BLaER1 treated with 17β-estradiol and CSF1 and Interleukin-3, amounts not matched to agents 10 nM and 100 nM (cell line): ENCODE data around the gene SZRD1.
A peak's percentile ranks its signal among the peaks of the same experiment; 100 is the strongest.

Source experiments
- H3K27ac ChIP-seq, 11 experiments: shearing (Covaris generic); formaldehyde crosslinking; 2 replicates each; pipeline ENCODE4 v1.8.1; 2022
- H3K27me3 ChIP-seq, 11 experiments: shearing (Covaris generic); formaldehyde crosslinking; 2 replicates each; pipeline ENCODE4 v1.8.1; 2022
- H3K36me3 ChIP-seq, 11 experiments: shearing (Covaris generic); formaldehyde crosslinking; 2 replicates each; pipeline ENCODE4 v1.8.1; 2022
- H3K4me1 ChIP-seq, 10 experiments: shearing (Covaris generic); formaldehyde crosslinking; 2 replicates each; pipeline ENCODE4 v1.8.1; 2022
- H3K4me2 ChIP-seq, 11 experiments: shearing (Covaris generic); formaldehyde crosslinking; 2 replicates each; pipeline ENCODE4 v1.8.1; 2022
- H3K4me3 ChIP-seq, 10 experiments: shearing (Covaris generic); formaldehyde crosslinking; 2 replicates each; pipeline ENCODE4 v1.8.1; 2022
- H3K9ac ChIP-seq, 11 experiments: shearing (Covaris generic); formaldehyde crosslinking; 2 replicates each; pipeline ENCODE4 v1.8.1; 2022
- H3K9me3 ChIP-seq, 11 experiments: shearing (Covaris generic); formaldehyde crosslinking; replicated peaks in 1 of 11; 2 replicates each; pipeline ENCODE4 v1.8.1; 2022
- H4K20me1 ChIP-seq, 11 experiments: shearing (Covaris generic); formaldehyde crosslinking; 2 replicates each; pipeline ENCODE4 v1.8.1; 2022
- Cebpa-rat ChIP-seq, 11 experiments: shearing (Covaris generic); IDR thresholded peaks; 2 replicates each; pipeline ENCODE4 v1.8.1; 2022

The SZRD1 gene

DNA sequence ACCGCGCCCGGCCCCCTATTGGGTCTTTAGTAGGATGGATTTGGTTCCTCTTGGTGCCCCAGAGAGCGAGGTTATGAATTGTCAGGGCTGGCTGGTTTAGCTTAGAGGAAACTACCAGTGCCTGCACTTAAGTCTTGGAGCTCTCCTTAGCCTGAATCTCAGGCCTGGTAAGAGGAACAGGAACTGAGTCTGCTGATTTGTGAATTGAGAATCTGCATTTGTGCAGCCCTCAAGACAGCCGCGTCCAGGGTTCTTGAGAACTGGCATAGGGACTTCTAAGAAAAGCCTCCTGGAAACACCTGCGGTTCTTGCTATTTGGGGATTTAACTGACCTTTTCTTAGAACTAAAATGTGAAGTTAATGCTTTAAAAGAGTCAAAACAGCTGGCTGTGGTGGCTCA, 75.2 kb downstream of the SZRD1 start:
- H3K4me2 ChIP-seq: peak overlapping the region; percentile 76 to 100 (median 93)
- peak overlapping the region in 8 of 10 experiments; percentile 92 to 100 (median 96); a peak in 15 of 20 replicates for H3K4me3 ChIP-seq
- peaks cover 23 to 78% (median 33%) of the 10 kb centered on the region in 10 experiments for H3K4me1 ChIP-seq
- H4K20me1 ChIP-seq: peaks cover 10 to 59% (median 50%) of the 10 kb centered on the region in 11 experiments; a peak in 21 of 22 replicates
- peaks cover 37 to 53% (median 49%) of the 10 kb centered on the region in 11 experiments for H3K36me3 ChIP-seq
- no peak for TF ChIP-seq Cebpa-rat (IDR thresholded peaks at IDR 0.05)
- no peaks in the 10 kb centered on the region for H3K27me3 ChIP-seq
- peak overlapping the region in 10 of 11 experiments; percentile 2 to 97 (median 88); a peak in 16 of 22 replicates for H3K27ac ChIP-seq
- H3K9ac ChIP-seq: peak overlapping the region; percentile 85 to 97 (median 93); a peak in 19 of 22 replicates
- no peaks in the 10 kb centered on the region for H3K9me3 ChIP-seq

DNA sequence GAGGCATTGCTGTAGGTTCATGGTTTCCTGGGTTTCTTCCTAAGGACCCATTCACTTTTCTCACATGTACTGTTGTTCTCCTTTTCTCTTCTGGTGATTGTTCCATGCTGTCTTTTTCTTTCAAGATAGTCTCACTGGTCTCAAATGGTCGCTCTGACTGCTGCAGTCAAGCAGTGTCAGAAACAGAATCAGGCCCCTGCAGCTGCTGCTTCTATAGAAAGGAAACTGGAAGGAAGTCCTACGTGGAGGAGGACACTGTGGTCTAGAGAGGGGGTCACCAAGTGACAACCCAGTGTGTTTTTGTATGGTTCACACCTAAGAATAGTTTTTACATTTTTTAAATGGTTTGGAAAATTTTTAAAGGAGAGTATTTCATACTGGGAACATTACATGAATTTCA, 75.9 kb downstream of the SZRD1 start:
- no peak for TF ChIP-seq Cebpa-rat (IDR thresholded peaks at IDR 0.05)
- H3K9me3 ChIP-seq: no peaks in the 10 kb centered on the region
- H4K20me1 ChIP-seq: peaks cover 10 to 66% (median 57%) of the 10 kb centered on the region in 11 experiments; a peak in 21 of 22 replicates
- peak overlapping the region in 5 of 10 experiments; percentile 95 to 100 (median 96); a peak in 9 of 20 replicates for H3K4me3 ChIP-seq
- H3K36me3 ChIP-seq: peaks cover 44 to 60% (median 56%) of the 10 kb centered on the region in 11 experiments
- H3K27ac ChIP-seq: peak overlapping the region in 10 of 11 experiments; percentile 23 to 97 (median 88); a peak in 15 of 22 replicates
- H3K27me3 ChIP-seq: no peaks in the 10 kb centered on the region
- peak overlapping the region; percentile 76 to 100 (median 93) for H3K4me2 ChIP-seq
- H3K4me1 ChIP-seq: peaks cover 23 to 85% (median 33%) of the 10 kb centered on the region in 10 experiments
- H3K9ac ChIP-seq: peak overlapping the region; percentile 20 to 97 (median 93); a peak in 21 of 22 replicates

DNA sequence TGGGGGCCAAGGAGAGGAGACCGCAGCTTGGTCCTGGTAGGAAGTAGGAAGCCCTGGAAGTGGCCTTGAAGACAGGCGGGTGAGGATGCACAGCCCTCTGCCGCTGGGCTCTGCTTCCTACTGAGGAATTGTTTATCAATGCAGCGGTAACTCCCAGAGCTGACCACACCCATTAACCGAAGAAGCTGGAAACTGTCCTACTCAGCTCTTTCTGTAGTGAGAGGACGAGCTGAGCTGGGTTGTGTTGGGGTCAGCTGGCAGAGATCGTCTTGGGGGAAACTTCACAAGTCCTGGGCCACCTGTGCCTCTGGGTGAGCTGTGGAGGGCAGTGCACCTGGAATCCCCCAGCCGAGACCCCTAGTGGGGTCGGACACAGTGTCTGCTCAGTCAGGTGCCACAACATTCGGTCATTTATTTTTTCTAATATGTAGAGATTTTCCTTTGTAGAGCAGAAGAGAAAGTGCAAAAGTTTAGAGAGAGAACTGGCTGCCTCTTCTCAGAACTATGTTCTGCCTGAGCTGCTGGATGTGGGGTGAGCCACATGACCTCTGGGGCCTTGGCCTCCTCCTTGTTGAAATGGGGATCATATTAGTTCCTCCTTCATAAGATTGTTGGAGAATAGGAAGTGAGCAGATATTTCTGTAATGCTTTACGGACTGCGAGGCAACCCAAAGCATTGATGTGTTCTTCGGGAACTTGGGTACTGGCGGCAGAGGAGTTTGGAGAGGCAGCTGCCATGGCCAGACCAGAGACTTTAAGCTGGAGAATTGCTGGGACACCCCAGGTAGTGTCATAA, 77.1 kb downstream of the SZRD1 start:
- H3K4me1 ChIP-seq: peaks cover 23 to 85% (median 33%) of the 10 kb centered on the region in 10 experiments
- no peaks in the 10 kb centered on the region for H3K9me3 ChIP-seq
- peaks cover 10 to 78% (median 69%) of the 10 kb centered on the region in 11 experiments; a peak in 21 of 22 replicates for H4K20me1 ChIP-seq
- H3K4me2 ChIP-seq: peak overlapping the region in 5 of 11 experiments; percentile 2 to 100 (median 94); a peak in 7 of 22 replicates
- H3K4me3 ChIP-seq: peak overlapping the region in 3 of 10 experiments; percentile 95 to 100 (median 96); a peak in 6 of 20 replicates
- TF ChIP-seq Cebpa-rat (IDR thresholded peaks at IDR 0.05): no peak
- peaks cover 56 to 72% (median 68%) of the 10 kb centered on the region in 11 experiments for H3K36me3 ChIP-seq
- no peaks in the 10 kb centered on the region for H3K27me3 ChIP-seq
- peak overlapping the region in 6 of 11 experiments; percentile 21 to 97 (median 94); a peak in 9 of 22 replicates for H3K9ac ChIP-seq
- peak overlapping the region in 5 of 11 experiments; percentile 2 to 97 (median 69); a peak in 8 of 22 replicates for H3K27ac ChIP-seq

DNA sequence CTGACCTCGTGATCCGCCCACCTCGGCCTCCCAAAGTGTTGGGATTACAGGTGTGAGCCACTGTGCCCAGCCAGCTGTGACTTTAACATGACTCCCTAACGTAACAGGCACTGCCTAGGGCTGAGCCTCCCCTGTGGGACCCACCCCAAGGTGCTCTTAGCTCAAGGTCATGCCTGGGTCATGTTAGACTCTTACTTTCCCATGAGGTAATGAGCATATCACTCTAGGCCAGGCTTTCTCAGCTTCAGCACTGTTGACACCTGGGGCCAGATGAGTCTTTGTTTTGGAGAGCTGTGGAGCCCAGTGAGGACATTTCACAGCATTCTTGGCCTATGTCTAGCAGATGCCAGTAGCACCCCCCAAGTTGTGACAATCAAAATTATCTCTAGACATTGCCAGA, 78.0 kb downstream of the SZRD1 start:
- Histone ChIP-seq H3K36me3 (peaks cover 65 to 81% (median 77%) of the 10 kb centered on the region in 11 experiments), H3K9me3 (no peaks in the 10 kb centered on the region), H4K20me1 (peaks cover 16 to 87% (median 78%) of the 10 kb centered on the region in 11 experiments; a peak in 21 of 22 replicates), H3K27me3 (no peaks in the 10 kb centered on the region), H3K4me2 (peak overlapping the region in 3 of 11 experiments; percentile 94 to 100 (median 96); a peak in 6 of 22 replicates), H3K9ac (peak overlapping the region in 2 of 11 experiments; percentile 57 to 95; a peak in 5 of 22 replicates), H3K27ac (peak overlapping the region in 3 of 11 experiments; percentile 69 to 97 (median 92); a peak in 4 of 22 replicates), H3K4me3 (no peak overlapping the region), H3K4me1 (peaks cover 23 to 85% (median 32%) of the 10 kb centered on the region in 10 experiments)
- TF ChIP-seq Cebpa-rat (IDR thresholded peaks at IDR 0.05): no peak

GRCh38 chr1:16446116-16446515, 79.1 kb downstream of the SZRD1 start:
- Histone ChIP-seq H4K20me1 (peaks cover 16 to 98% (median 88%) of the 10 kb centered on the region in 11 experiments; a peak in 21 of 22 replicates), H3K4me2 (peak overlapping the region in 2 of 11 experiments; percentile 94 to 100; a peak in 1 of 22 replicates), H3K4me1 (peaks cover 22 to 93% (median 31%) of the 10 kb centered on the region in 10 experiments), H3K27me3 (no peaks in the 10 kb centered on the region), H3K36me3 (peaks cover 76 to 92% (median 88%) of the 10 kb centered on the region in 11 experiments), H3K9ac (no peak overlapping the region), H3K9me3 (no peaks in the 10 kb centered on the region), H3K4me3 (no peak overlapping the region), H3K27ac (no peak overlapping the region)
- TF ChIP-seq Cebpa-rat (IDR thresholded peaks at IDR 0.05): no peak

DNA sequence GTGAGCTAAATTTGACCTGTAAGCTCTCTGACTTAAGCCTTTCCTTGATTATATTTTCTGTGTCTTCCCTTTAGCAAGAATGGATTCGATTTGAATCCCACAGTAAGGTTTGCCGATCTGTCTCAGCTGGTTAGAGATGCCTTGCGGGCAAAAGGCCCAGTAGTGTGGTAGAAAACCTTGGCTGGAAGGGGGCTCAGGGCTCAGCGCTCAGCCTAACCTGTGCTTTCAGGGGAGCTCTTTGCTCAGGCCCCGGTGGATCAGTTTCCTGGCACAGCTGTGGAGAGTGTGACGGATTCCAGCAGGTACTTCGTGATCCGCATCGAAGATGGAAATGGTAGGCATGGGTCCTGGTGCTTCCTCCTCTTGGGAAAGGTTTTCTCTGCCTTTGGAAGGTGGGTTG, 80.6 kb downstream of the SZRD1 start:
- Histone ChIP-seq H4K20me1 (peaks cover 20 to 100% (median 95%) of the 10 kb centered on the region in 11 experiments; a peak in 21 of 22 replicates), H3K27ac (no peak overlapping the region), H3K9me3 (no peaks in the 10 kb centered on the region), H3K4me2 (0 out of 22 replicates have a peak overlapping the region, but pooled peaks of 1 of the 11 experiments have one; percentile 61), H3K9ac (peak overlapping the region in 2 of 11 experiments; percentile 23 to 28; a peak in 1 of 22 replicates), H3K4me3 (no peak overlapping the region), H3K36me3 (peaks cover 90 to 100% (median 97%) of the 10 kb centered on the region in 11 experiments), H3K4me1 (peaks cover 8 to 97% (median 17%) of the 10 kb centered on the region in 10 experiments), H3K27me3 (no peaks in the 10 kb centered on the region)
- TF ChIP-seq Cebpa-rat (IDR thresholded peaks at IDR 0.05): no peak
